A549 (cell line): Measurements from ENCODE around the gene BCR. TPM values are rescaled to one million over a fixed set of nuclear protein-coding genes. Genes with fewer than 3 reads are reported as not detected.

Experiments
- ATAC-seq, 2 experiments: fragments of 200-7000 bp in 1 of 2; fragments of >200 bp in 1 of 2; cut with Nextera tagmentation in 1 of 2; cut with Tn5 transposase in 1 of 2; 3 replicates each; pipeline versions ENCODE4 v1.8.0 to v1.9.1; 2018 to 2020; ENCODE audit warnings: mild to moderate bottlenecking in 1 of 2, moderate library complexity in 1 of 2
- CTCF ChIA-PET: fragments of 300-600 bp; sonication (Branson Sonifier 250); formaldehyde crosslinking; extraction: SDS; loops from one replicate; lab custom pipeline; 2021; ENCODE audit warnings: antibody characterized with exemption, inconsistent platforms; lab: Yijun Ruan, JAX
- POLR2A ChIA-PET: fragments of 350-600 bp; formaldehyde crosslinking; extraction: SDS; loops from one replicate; lab custom pipeline; 2021; ENCODE audit warnings: antibody characterized with exemption, inconsistent platforms; lab: Yijun Ruan, JAX
- DNase-seq, 2 experiments: peaks; one replicate each; pipeline versions ENCODE4 v3.0.0 to v3.0.0-alpha.2; 2011 to 2016; ENCODE audit warnings: low read depth in 1 of 2, low spot score in 1 of 2
- FAIRE-seq: peaks from 2 replicates; lab custom pipeline; 2011; peaks lifted over from hg19 to GRCh38; lab: Jason Lieb, UNC
- H3K27ac ChIP-seq, 2 experiments: fragments of >200 bp; sonication (Bioruptor Twin); formaldehyde crosslinking; 3 replicates each; pipeline ENCODE4 v1.5.1; 2016 to 2017
- H3K4me1 ChIP-seq: fragments of >200 bp; sonication (Bioruptor Twin); formaldehyde crosslinking; 3 replicates; pipeline ENCODE4 v1.6.1; 2016
- H3K4me2 ChIP-seq: fragments of >200 bp; sonication (Bioruptor Twin); formaldehyde crosslinking; 3 replicates; pipeline ENCODE4 v1.6.1; 2016
- H3K4me3 ChIP-seq: fragments of >200 bp; sonication (Bioruptor Twin); formaldehyde crosslinking; 3 replicates; pipeline ENCODE4 v1.5.1; 2016
- H3K9me3 ChIP-seq: fragments of >200 bp; sonication (Bioruptor Twin); formaldehyde crosslinking; 3 replicates; pipeline ENCODE4 v1.6.1; 2016
- ATOH8 ChIP-seq: fragments of 250-450 bp; sonication (Bioruptor Pico); IDR thresholded peaks from 2 replicates; pipeline ENCODE4 v1.5.0; 2020; ENCODE audit warnings: low read depth, mild to moderate bottlenecking, moderate library complexity
- BCL3 ChIP-seq: fragments of >200 bp; sonication (Bioruptor Twin); formaldehyde crosslinking; IDR thresholded peaks from 3 replicates; pipeline ENCODE4 v1.6.1; 2016
- CBX8 ChIP-seq: fragments of 200-600 bp; sonication (generic); IDR thresholded peaks from 2 replicates; pipeline ENCODE4 v1.6.1; 2016
- CEBPB ChIP-seq, 2 experiments: fragments of >200 bp in 1 of 2; sonication (Bioruptor Twin) in 1 of 2; formaldehyde crosslinking in 1 of 2; IDR thresholded peaks; 2 replicates each; pipeline ENCODE4 v1.6.1; 2012 to 2016
- CTCF ChIP-seq: fragments of >200 bp; sonication (Bioruptor Twin); formaldehyde crosslinking; IDR thresholded peaks from 3 replicates; pipeline ENCODE4 v1.5.1; 2016
- ELK1 ChIP-seq: fragments of 150-350 bp; IDR thresholded peaks from 2 replicates; pipeline ENCODE4 v1.6.1; 2014; ENCODE audit warnings: low read depth, mild to moderate bottlenecking, low read length
- ESRRA ChIP-seq: fragments of 150-350 bp; IDR thresholded peaks from 2 replicates; pipeline ENCODE4 v1.6.1; 2014; ENCODE audit warnings: mild to moderate bottlenecking, low read length, borderline replicate concordance
- FOSB ChIP-seq: fragments of 250-450 bp; sonication (Bioruptor Pico); IDR thresholded peaks from 2 replicates; pipeline ENCODE4 v1.5.0; 2020; ENCODE audit warnings: mild to moderate bottlenecking, moderate library complexity
- HEYL ChIP-seq: fragments of 250-450 bp; sonication (Bioruptor Pico); IDR thresholded peaks from 2 replicates; pipeline ENCODE4 v1.8.0; 2021; ENCODE audit warnings: mild to moderate bottlenecking, moderate library complexity
- RARB ChIP-seq: fragments of 250-450 bp; sonication (Bioruptor Pico); IDR thresholded peaks from 2 replicates; pipeline ENCODE4 v1.8.0; 2021; ENCODE audit warnings: mild to moderate bottlenecking, moderate library complexity
- RCOR1 ChIP-seq: fragments of 150-350 bp; IDR thresholded peaks from 2 replicates; pipeline ENCODE4 v1.6.1; 2014; ENCODE audit warnings: antibody characterized with exemption, low read length, low read depth
- ZC3H11A ChIP-seq: fragments of 450-650 bp; IDR thresholded peaks from 2 replicates; pipeline ENCODE4 v1.6.1; 2014; ENCODE audit warnings: antibody characterized with exemption, mild to moderate bottlenecking
- WGBS: methylation state at CpG from one replicate; pipeline ENCODE4 v1.1.6; 2017; ENCODE audit errors: missing lambda C conversion rate; 5-methylcytosine and 5-hydroxymethylcytosine counted together
- polyA plus RNA-seq, 4 experiments: library from polyadenylated mRNA; depleted of rRNA in 3 of 4; stranded (reverse); fragments of >200 nt; fragmentation: RNase III in 1 of 4; extraction: RNeasy Plus Mini Kit Qiagen cat#74134 plus additional on column Dnase treatment in 1 of 4; gene quantifications; 2 replicates in 3 of 4; 3 replicates in 1 of 4; pipeline ENCODE4 v1.2.3, GENCODE V29; 2011 to 2017

Gene BCR
- polyA plus RNA-seq, 2 of the 4 experiments (the other 2 are of a cell fraction): 14.7 to 16.4 TPM

- POLR2A ChIA-PET: no interaction called here
- H3K4me2 ChIP-seq: no peak overlapping the region
- DNase-seq (no peak), ATAC-seq (no peak), FAIRE-seq (no peak)
- H3K4me3 ChIP-seq: no peak overlapping the region
- H3K4me1 ChIP-seq: no peaks in the 10 kb centered on the region
- no peaks in the 10 kb centered on the region for H3K9me3 ChIP-seq
- 90% methylated on average over 7 of the region's 14 CpGs for WGBS
- H3K27ac ChIP-seq: no peak overlapping the region
- TF ChIP-seq BCL3: no peak
- CTCF ChIA-PET: interaction anchor here (1.0 kb wide), 1 partner anchor 19 kb away, joined by 4 read pairs; no protein-coding TSS in a partner anchor
Measured at GRCh38 chr22:23158516-23159290, 21.6 kb upstream of the BCR start.

- FAIRE-seq: no peak
- 78% methylated on average over 4 of the region's 6 CpGs for WGBS
- DNase-seq: no peak
- no peaks in the 10 kb centered on the region for H3K9me3 ChIP-seq
- no peak overlapping the region for H3K4me3 ChIP-seq
- H3K4me2 ChIP-seq: no peak overlapping the region
- TF ChIP-seq CTCF (no peak), FOSB (CRISPR knock-in tag) (no peak), RCOR1 (no peak), RARB (CRISPR knock-in tag) (no peak)
- TF ChIP-seq, all 56 proteins: peak for 0
- no peak for ATAC-seq
- ChIA-PET POLR2A (no interaction called here), CTCF (interaction anchor here (1.0 kb wide), 1 partner anchor 19 kb away, joined by 4 read pairs; no protein-coding TSS in a partner anchor)
- Histone ChIP-seq H3K27ac (no peak overlapping the region), H3K4me1 (no peaks in the 10 kb centered on the region)
Measured at GRCh38 chr22:23159291-23159630, 21.0 kb upstream of the BCR start.

- no peak overlapping the region for H3K4me2 ChIP-seq
- no peaks in the 10 kb centered on the region for H3K9me3 ChIP-seq
- ChIA-PET POLR2A (interaction anchor here (0.6 kb wide), 1 partner anchor 17 kb away, joined by 5 read pairs; no protein-coding TSS in a partner anchor), CTCF (interaction anchor here (1.1 to 3.3 kb wide), 2 partner anchors 13 to 18 kb away, joined by 3 to 10 read pairs; no protein-coding TSS in a partner anchor)
- H3K4me1 ChIP-seq: no peaks in the 10 kb centered on the region
- no peak for DNase-seq
- H3K27ac ChIP-seq: no peak overlapping the region
- TF ChIP-seq CEBPB (IDR thresholded peaks at IDR 0.05) (no peak), ESRRA (no peak), HEYL (CRISPR knock-in tag) (no peak), ELK1 (no peak)
- H3K4me3 ChIP-seq: no peak overlapping the region
- no peak for FAIRE-seq
- no peak for ATAC-seq
- WGBS: 100% methylated on average over 2 of the region's 4 CpGs
Measured at GRCh38 chr22:23161029-23161428, 19.3 kb upstream of the BCR start.

- 90% methylated on average over 7 of the region's 13 CpGs for WGBS
- no peak for FAIRE-seq
- Histone ChIP-seq H3K4me1 (no peaks in the 10 kb centered on the region), H3K4me3 (no peak overlapping the region), H3K4me2 (no peak overlapping the region), H3K27ac (no peak overlapping the region), H3K9me3 (no peaks in the 10 kb centered on the region)
- DNase-seq: no peak
- CTCF ChIA-PET: interaction anchor here (1.1 to 3.3 kb wide), 3 partner anchors 9 to 17 kb away, joined by 3 to 10 read pairs (median 5); no protein-coding TSS in a partner anchor
- POLR2A ChIA-PET: interaction anchor here (0.6 kb wide), 1 partner anchor 17 kb away, joined by 5 read pairs; no protein-coding TSS in a partner anchor
- no peak for TF ChIP-seq CBX8
- no peak for TF ChIP-seq FOSB (CRISPR knock-in tag)
- no peak for TF ChIP-seq ATOH8 (CRISPR knock-in tag)
- no peak for TF ChIP-seq ZC3H11A
- no peak for ATAC-seq
Measured at GRCh38 chr22:23161574-23161973, 18.7 kb upstream of the BCR start.
